SU-DHL-6 (cell line): ENCODE data around the gene MAPK10.

Experiments
- H2AFZ ChIP-seq: fragments of 200-600 bp; sonication (generic); 2 replicates; pipeline ENCODE4 v1.6.1; 2014; ENCODE audit warnings: low read depth, mild to moderate bottlenecking, moderate library complexity, mixed read lengths, antibody characterized with exemption, low read length; ENCODE audit not compliant: severe bottlenecking
- H3F3A ChIP-seq: fragments of 200-600 bp; shearing (Covaris generic); 2 replicates; pipeline ENCODE4 v1.6.0; 2016; ENCODE audit warnings: antibody characterized with exemption, mild to moderate bottlenecking; ENCODE audit not compliant: insufficient read depth
- H3K27ac ChIP-seq: fragments of 200-600 bp; sonication (generic); 2 replicates; pipeline ENCODE4 v1.5.1; 2016; ENCODE audit warnings: low read depth, mild to moderate bottlenecking, low read length, moderate library complexity, mixed read lengths
- H3K27me3 ChIP-seq: fragments of 200-600 bp; sonication (generic), shearing (Covaris generic); 2 replicates; pipeline ENCODE4 v1.6.0; 2014; ENCODE audit warnings: mild to moderate bottlenecking, low read length
- H3K36me3 ChIP-seq: fragments of 200-600 bp; sonication (generic); 2 replicates; pipeline ENCODE4 v1.6.1; 2014; ENCODE audit warnings: mild to moderate bottlenecking, low read length, mixed read lengths
- H3K4me2 ChIP-seq: fragments of 300-600, 200-600 bp; shearing (Covaris generic), sonication (generic); 2 replicates; pipeline ENCODE4 v1.6.0; 2014; ENCODE audit warnings: low read length, low read depth, mild to moderate bottlenecking; ENCODE audit not compliant: poor library complexity, severe bottlenecking
- H3K4me3 ChIP-seq: fragments of 200-600 bp; sonication (generic); 2 replicates; pipeline ENCODE4 v1.5.1; 2014; ENCODE audit warnings: antibody characterized with exemption, low read length, mild to moderate bottlenecking, mixed read lengths; ENCODE audit not compliant: insufficient read depth, poor library complexity, severe bottlenecking
- H3K79me2 ChIP-seq: fragments of 200-600 bp; sonication (generic); 2 replicates; pipeline ENCODE4 v1.6.1; 2014; ENCODE audit warnings: mild to moderate bottlenecking, low read length, moderate library complexity; ENCODE audit not compliant: insufficient read depth
- H3K9ac ChIP-seq: fragments of 200-600 bp; sonication (generic); 2 replicates; pipeline ENCODE4 v1.7.0; 2014; ENCODE audit warnings: mild to moderate bottlenecking, low read length
- H3K9me2 ChIP-seq: fragments of 200-600 bp; sonication (generic); replicated peaks from 2 replicates; pipeline ENCODE4 v1.6.1; 2014; ENCODE audit warnings: low read length; ENCODE audit not compliant: insufficient read depth
- H3K9me3 ChIP-seq: fragments of 200-600 bp; sonication (generic); 2 replicates; pipeline ENCODE4 v1.6.1; 2014; ENCODE audit warnings: low read length, mixed read lengths; ENCODE audit not compliant: insufficient read depth
- H4K20me1 ChIP-seq: fragments of 200-600 bp; sonication (generic); 2 replicates; pipeline ENCODE4 v1.6.1; 2014; ENCODE audit warnings: low read depth, mild to moderate bottlenecking, antibody characterized with exemption, low read length, moderate library complexity, mixed read lengths
- CTCF ChIP-seq: fragments of 200-600 bp; sonication (generic); IDR thresholded peaks from one replicate; pipeline ENCODE4 v1.5.1; 2017; ENCODE audit warnings: antibody characterized with exemption, mild to moderate bottlenecking, low read length, moderate library complexity; ENCODE audit not compliant: insufficient read depth, poor library complexity, severe bottlenecking
- EZH2phosphoT487 ChIP-seq: fragments of 200-600 bp; sonication (generic), shearing (Covaris generic); conservative IDR thresholded peaks from 2 replicates; pipeline ENCODE4 v1.6.1; 2018; ENCODE audit warnings: mild to moderate bottlenecking, antibody characterized with exemption, low read length, moderate library complexity, mixed read lengths

MAPK10 gene

GRCh38 chr4:86247906-86248305 is 111.9 kb downstream of the MAPK10 start:
- Histone ChIP-seq H3K4me2 (no peak overlapping the region), H3K4me3 (no peak overlapping the region), H3K36me3 (no peaks in the 10 kb centered on the region), H3K27me3 (no peaks in the 10 kb centered on the region), H3F3A (no peaks in the 10 kb centered on the region), H3K9ac (no peak overlapping the region), H3K27ac (no peak overlapping the region), H4K20me1 (no peaks in the 10 kb centered on the region), H3K79me2 (no peaks in the 10 kb centered on the region; the same call in 1 of the 2 replicates), H3K9me3 (no peaks in the 10 kb centered on the region), H3K9me2 (no peaks in the 10 kb centered on the region), H2AFZ (no peak overlapping the region)
- TF ChIP-seq EZH2phosphoT487 (no peak), CTCF (no peak)

DNA sequence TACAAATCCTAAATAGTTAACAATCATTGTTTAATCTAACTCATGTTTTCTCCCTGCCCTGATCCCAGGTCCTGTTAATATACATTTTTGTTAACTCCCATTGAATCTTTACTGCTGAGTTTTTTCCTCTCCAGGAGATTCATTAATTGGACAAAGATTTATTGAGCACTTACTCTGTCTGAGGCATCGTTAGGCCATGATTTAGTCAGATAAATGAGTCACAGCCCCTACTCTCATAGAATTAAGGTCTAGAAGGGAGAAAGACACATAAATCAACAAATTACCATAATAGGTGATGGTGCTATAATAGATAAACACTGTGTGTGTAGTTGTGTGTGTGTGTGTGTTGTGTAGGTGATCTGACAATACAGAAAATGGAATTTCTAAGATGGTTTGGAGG is 112.5 kb downstream of the MAPK10 start:
- Histone ChIP-seq H3K4me2 (no peak overlapping the region), H3K9me3 (no peaks in the 10 kb centered on the region), H3K9ac (no peak overlapping the region), H3F3A (no peaks in the 10 kb centered on the region), H3K9me2 (no peaks in the 10 kb centered on the region), H4K20me1 (no peaks in the 10 kb centered on the region), H3K79me2 (no peaks in the 10 kb centered on the region; the same call in 1 of the 2 replicates), H3K4me3 (no peak overlapping the region), H3K36me3 (no peaks in the 10 kb centered on the region), H3K27ac (no peak overlapping the region), H2AFZ (no peak overlapping the region), H3K27me3 (no peaks in the 10 kb centered on the region)
- TF ChIP-seq CTCF (no peak), EZH2phosphoT487 (no peak)

- no peaks in the 10 kb centered on the region for H4K20me1 ChIP-seq
- no peak overlapping the region for H3K4me2 ChIP-seq
- no peaks in the 10 kb centered on the region for H3K36me3 ChIP-seq
- no peaks in the 10 kb centered on the region for H3K27me3 ChIP-seq
- TF ChIP-seq CTCF (no peak), EZH2phosphoT487 (no peak)
- H3K9me2 ChIP-seq, result no peaks in the 10 kb centered on the region
- H3K9me3 ChIP-seq, result no peaks in the 10 kb centered on the region
- H3F3A ChIP-seq, result no peaks in the 10 kb centered on the region
- H3K4me3 ChIP-seq, result no peak overlapping the region
- no peaks in the 10 kb centered on the region; the same call in 1 of the 2 replicates for H3K79me2 ChIP-seq
- H3K27ac ChIP-seq, result no peak overlapping the region
- no peak overlapping the region for H2AFZ ChIP-seq
- no peak overlapping the region for H3K9ac ChIP-seq
Observed at GRCh38 chr4:86243750-86244149, 116.1 kb downstream of the MAPK10 start.
